ENCODE data around the gene FAF2.
A peak's percentile ranks its signal among the peaks of the same experiment; 100 is the strongest.

FAF2 gene

DNA sequence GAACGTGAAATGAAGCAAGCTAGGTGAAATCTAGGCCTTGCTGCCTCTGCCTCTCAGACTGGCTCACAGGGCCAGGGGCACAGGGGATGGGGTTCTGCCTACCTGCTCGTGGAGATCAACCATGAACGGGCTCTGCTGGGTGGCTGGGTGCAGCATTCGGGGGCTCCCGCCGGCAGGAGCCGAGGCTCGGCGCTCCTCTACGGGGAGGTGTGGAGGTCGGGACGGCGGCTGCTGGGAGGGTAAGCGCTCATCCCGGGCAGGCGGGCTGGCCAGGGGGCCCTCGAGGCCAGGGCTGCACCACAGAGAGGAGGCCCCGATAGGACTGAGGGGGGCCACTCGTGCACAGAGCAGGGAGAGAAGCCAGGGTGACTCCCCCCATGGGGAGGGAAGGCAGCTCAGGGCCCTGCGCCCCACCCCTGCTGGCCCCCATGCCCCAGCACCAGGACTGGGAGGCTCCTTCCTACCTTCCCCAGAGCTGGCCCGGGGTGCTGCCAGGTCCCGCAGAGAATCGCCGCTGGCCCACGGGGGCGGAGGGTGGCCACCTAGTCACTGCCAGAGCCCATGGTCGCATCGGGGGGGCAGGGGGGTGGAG, 83.8 kb downstream of the FAF2 start:
- no peak for DNase-seq (ENCODE audit: low read depth)

DNA sequence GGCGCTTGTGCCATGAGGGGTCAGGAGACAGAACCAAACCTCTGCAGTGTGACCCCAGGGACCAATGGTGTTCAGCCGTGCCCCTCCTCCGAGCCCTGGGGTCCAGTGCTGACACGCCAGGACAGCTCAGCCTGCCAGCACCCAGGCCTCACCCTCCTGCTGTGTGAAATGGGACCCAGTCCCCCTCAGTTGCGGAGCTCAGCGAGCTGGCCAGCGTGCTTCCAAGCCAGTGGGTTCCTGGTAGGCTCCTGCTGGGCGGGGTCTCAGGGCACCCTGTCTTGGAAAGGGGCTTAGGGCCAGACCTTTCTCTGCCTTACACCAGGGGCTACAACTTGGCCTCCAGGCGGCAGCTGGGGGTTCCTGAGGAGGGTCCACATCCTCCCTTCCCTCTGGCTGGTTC, 84.6 kb downstream of the FAF2 start:
- no peak for DNase-seq (ENCODE audit: low read depth)

DNA sequence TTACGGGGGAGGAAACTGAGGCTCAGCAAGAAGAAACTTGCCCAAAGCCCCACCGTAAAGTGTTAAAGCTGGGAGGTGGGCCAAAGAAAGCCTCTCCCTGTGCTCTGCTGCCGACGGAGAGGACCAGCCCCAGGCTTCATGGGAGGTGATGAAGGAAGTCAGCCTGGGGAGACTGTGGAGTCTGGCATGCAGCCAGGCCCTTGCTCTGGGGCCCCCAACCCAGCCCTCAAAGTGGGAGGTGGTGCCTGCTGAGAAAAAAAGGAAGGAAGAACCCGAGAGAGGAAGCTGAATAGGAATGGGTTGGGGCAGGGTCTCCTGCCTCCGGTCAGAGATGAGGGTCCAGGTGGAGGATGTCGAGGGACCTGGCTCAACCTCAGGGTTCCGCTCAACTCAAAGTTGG, 85.2 kb downstream of the FAF2 start:
- DNase-seq (ENCODE audit: low read depth), result no peak

DNA sequence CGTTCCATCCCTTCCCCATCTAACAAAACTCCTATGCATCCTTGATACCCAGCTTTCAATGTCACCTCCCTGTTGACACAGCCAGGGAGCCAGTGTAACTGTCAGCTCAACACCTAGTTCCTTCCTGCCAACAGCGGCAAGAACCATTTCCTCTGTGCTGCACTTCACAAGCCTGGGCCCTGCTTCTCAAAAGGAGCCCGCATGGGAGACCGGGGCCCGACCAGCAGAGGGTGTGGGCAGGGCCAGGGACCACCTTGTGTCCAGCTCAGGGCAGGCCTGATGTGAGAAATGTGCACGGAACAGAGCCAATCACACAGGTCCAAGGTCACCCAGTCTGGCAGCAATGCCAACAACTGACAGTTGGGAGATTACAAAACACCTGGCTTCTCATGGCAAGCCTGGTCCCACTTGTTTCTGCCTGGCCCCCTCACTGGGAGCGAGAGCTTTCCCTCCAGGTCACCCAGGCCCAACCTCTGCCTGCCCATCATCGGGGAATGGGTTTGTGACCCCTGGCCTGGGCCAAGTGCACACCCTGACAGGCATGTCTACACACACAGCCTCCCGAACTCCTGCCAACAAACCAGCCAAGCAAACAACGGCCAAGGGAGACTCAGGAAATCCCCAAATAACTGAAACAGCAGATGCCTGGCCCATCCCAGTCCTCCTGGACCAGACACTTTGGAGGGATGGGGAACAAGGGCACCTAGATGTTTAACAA, 85.9 kb downstream of the FAF2 start:
- DNase-seq (ENCODE audit: low read depth), result no peak

DNA sequence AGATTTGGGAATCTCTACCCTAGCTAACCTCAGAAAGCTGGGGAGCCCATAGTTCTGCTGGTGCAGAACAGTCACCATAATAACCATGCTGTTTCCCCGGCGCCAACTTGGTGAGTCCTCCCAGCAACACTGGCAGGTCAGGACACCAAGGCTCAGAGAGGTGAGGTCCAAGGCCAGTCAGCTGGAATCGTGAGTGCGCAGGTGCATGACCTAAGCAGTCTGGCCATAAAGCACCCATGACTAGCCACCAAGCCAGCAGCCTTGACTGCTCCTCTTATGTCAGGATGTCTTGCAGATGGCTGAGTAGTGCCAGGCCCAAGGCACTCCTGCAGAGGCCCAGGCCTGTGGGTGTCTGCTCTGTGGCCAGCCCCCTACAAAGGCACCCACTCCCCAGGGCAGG, 86.5 kb downstream of the FAF2 start:
- DNase-seq (ENCODE audit: low read depth), result no peak

DNA sequence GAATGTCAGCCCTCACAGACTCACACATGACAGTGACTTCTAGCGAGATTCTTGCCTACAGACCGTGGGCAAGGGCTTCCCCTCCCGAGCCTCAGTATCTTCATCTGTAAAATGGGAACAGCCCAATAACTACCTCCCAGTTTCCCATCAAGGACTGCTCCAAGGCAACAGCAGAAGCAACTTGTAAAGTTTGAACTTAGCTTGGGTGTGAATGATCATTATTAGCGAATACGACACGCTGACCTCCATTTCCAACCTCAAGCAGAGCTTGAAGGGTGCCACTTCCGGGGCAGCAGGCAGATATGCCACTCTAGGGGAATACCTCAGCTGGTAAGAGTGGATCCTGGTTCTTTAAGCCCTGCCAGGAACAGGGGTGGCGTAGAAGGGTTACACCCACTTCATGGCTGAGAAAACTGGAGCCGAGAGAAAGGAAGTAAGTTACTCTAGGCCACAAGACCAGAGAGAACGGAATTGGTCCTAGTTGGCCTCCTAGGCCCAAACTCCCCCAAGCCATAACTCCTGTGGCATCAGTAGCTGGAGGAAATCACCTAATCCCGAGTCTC, 87.0 kb downstream of the FAF2 start:
- no peak for DNase-seq (ENCODE audit: low read depth)

DNA sequence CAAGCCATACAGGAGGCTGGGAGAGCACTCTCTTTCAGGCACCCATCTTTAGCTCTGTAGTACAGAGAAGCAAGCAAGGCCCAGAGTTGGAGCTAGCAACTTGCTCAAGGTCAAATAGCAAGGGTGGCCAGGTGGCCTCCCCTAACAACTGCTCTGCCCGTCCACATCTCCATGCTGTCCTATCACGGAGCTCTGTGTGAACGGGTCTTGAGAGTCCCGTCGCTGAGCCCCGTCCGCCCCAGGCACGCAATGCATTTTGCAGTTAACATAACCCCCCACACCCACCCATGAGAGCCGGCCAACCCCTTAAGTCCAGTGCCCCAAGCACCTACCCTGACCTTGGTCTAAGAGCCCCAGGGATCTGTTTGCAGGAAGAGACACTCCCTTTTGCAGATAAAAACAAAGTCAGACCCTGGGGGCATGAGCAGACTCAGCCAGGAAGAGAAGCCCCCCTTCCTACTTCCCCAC, 87.5 kb downstream of the FAF2 start:
- DNase-seq (ENCODE audit: low read depth), result no peak

DNA sequence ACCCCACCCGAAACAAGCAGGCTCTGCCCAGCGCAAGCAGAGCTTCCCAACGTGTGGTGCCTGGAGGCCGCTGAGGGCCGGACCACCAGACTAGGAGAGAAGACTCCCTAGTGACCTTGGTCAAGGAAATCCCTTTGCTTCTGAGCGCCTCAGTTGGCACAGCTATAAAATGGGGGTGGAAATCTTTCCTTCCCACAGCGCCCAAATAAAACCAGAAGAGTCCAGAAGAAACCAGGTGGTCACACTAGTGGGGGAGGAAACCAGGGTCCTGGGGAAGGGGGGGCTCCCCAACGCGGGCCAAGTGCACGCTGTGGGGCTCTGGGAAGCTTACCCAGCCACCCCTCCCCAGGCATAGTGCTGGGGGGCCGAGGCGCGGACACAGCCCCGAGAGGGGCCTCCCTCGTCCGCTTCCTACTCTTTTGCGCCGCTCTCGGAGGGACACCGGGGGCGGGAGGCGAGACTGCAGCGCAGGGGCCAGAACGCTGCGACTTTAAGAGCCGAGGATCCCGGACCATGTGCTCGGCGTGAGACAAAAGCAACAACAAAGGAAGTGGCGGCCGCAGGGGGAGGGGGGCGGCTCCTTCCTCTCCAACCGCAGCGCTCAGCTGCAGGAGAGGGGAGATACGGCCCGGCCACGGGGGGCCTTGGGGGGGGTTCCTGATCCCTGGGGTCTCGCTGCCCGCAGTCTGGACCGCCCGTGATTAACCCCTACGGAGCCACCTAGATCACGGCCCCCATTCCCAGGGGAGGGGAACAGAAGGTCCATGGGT, 88.1 kb downstream of the FAF2 start:
- peak; percentile 84 for DNase-seq (ENCODE audit: low read depth)

DNA sequence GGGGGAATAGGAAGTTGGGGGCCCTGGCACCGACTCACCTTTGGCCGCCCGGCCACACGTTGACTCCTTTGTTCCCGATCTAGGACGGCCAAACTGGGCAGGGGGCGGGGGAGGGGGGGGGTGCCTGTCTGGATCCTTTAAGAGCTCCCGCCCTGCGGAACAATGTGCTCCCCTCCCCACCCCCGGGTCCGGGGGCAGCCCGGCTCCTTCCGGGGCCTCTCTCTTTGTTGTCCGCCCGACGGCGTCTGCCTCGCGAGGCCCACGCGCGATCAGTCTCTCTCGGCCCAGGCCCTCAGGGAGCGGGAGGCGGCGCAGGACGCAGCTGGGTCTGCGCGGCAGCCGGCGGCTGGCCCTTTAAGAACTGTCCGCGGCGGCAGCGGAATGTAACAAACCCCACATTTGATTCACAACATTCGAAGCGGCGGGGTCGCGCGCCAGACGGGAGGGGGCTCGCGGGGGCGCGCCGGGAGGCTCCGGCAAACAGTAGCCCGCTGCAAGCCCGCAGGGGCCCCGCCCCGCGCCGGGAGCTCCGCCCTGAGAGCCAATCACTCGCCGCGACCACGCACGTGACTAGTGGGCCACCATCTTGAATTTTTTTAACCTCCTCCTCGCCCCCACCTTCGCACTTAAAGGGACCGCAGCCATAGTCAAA, 88.8 kb downstream of the FAF2 start, which contains the start of gene RNF44:
Gene RNF44 (minus strand): TSS at position 501 of the 652 bp plus-strand sequence. CDS start 4,930 bp downstream, outside the sequence.
- peak; percentile 97 for DNase-seq (ENCODE audit: low read depth)

DNA sequence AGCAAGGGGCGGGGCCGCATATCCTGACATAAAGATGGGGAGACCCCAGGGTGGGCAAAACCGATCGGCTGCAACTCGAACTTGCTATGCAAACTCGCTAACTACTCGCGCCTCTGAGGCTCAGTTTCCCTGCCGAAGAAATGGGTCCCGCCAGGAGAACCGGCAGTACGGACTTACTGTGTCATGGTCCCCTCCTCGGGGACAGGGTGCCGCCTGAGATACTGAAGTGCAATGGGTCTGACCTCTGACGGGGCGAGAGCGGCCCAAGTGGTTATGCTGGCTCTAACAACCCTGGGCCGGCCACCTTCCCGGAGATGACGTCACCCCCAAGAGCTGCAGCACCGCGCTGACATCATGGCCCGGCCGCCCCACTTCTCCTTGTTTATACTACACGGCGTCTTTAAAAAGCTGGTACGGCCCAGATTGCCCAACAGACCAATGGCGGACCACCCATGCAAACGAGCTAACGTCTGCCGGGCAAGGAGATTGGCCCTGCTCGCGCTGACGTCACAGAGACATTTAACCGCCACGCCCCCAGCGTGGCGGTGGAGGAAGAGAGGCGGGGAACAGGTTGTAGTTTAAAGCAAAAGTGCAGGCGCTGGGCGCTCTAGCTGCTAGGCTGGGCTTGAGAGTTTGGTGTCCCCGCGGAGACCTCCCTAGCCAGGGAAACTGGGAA, 89.5 kb downstream of the FAF2 start:
- peak; percentile 94 for DNase-seq (ENCODE audit: low read depth)

DNA sequence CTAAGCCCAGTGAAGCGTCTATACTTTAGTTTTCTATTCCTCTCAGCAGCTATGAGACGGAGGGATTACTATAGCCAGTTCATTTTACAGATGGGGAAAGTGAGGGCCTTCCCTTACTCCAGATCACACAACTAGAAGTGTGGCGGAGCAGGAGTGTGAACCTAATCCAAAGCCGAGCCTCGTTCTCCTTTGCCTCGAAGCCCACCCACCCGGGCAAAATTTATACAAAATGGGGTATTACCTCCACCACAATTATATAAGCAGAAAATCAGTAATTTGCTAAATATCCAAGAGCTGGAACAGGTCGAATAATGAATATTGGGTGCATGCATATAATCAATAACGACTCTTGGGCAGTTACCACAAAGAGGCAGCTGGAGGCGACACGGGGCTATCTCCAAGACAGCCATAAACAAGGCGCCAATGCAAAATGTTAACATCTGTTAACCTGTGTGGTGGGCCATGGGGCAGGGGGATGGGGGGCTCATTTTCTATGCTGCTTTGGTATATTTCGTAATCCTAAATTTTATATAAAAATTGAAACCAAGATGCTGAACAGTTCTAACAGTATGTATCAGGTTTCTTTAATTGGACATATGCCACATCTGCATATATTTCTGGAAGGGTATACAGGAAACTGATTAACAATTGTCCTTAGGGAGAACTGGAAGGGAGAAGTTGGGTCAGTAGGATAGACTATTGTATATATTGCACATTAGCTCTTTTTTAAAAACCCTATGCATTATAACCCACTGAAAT, 90.2 kb downstream of the FAF2 start:
- DNase-seq (ENCODE audit: low read depth), result no peak

DNA sequence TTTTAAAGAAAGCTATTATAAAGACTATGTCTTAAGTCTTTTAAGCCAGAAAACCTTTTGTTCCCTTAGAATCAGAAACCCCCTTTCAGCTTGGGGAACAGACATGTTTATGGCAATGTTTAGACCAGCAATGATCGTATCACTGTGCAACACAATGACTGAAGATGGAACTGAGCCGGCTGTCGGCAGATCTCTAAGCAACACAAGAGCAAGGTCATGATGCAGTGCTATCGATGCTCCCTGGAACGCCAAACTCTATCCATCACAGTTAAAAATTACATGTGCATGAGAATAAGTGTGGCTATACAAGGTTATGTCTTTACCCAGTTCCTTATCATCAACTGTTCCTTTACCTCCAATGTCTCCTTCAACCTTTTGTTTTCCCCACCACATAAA, 90.8 kb downstream of the FAF2 start:
- no peak for DNase-seq (ENCODE audit: low read depth)

DNA sequence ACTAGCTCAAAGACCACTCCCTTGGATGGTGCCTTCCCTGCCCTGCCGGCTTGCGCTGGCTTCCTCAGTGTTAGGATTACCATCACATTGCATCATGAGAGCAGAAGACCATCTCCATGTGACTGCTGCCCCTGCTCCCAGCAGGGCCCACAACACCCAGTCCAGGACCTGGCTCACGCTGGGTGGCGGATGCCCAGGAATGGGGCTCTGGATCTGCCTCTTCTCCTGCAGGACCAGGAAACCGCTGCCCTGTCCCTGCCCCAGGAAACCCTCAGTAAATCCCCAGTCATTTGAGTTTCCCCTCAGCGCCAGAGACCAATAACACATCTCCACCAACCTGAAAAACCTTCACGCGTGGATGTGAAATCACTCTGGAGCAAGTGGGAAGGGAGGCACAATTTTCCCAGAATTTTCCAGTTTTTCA, 92.3 kb downstream of the FAF2 start:
- DNase-seq (ENCODE audit: low read depth), result no peak

DNA sequence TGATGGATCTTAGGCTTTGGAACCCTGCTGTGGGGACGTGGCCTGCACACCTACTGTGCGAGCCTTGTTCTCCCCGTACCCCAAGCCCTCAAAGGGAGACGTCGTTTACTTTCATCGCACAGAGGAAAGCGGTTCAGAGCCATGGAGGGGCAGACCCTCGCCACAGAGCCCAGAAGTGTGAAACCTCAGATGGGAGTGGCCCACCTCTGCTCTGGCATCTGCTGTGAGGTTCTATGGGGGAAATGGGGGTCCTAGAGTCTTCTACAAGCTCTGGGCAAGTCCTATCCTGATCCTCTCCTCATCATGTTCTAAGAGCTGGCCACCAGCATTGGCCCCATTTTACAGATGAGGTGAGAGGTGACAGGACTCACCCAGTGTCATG, 92.8 kb downstream of the FAF2 start:
- no peak for DNase-seq (ENCODE audit: low read depth)

DNA sequence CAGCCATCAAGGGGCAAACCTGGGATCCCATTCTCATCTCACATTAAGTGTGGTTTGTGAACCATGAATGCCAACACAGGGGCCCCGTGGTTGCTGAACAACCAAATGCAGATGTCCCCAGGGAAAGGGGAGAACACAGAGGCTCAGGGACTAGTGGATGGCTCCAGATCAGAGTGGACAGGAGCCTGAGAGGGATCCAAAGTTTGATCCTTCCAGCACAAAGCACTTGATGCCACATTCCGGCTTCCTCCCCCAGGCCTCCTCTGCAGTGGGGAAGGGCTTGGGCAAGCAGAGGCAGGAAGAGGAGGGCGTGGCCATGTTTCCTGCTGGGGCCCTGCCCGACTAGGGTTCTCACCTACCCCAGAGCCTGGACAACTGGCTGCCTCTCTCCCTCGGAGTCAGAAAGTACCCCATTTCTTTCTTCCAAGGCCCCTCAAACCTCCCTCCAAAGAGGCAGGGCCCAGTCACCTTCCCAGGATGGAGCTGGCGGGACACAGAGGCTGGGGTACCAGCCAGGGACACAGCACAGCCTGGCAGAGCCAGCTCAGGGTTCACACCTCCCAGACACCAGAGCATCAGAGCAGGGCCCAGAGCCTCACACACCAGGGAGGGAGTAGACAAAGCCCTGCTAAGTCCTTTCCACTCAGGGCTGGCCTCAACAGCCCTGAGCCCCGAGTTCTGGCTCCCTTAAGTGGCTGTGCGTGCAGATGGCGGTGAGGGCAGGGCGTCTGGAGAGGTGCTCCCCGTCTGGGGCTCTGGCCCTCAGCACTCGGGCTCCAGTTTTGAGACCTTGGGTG, 93.4 kb downstream of the FAF2 start:
- no peak for DNase-seq (ENCODE audit: low read depth)

DNA sequence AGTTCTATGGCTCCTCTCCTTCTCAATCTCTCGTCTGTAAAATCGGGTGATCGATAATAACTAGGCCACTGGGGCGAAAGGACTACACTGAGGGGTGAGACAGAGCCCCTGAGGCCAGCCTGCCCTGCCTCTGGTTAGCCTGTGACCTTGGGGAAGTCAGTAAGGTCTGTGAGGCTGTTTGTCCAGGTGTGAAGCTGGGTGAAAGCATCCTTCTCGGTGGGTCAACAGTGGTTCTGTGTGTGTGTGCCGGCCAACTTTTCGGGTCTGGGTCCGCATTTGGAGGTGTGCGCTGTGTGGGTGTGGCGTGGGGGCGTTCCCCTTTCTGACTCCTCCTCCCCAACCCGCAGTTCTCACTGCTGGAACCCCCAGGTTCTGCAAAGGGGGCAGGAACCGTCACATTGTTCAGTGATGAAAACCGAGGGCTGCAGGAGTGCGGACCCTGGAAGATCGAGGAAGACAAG, 94.0 kb downstream of the FAF2 start:
- no peak for DNase-seq (ENCODE audit: low read depth)

DNA sequence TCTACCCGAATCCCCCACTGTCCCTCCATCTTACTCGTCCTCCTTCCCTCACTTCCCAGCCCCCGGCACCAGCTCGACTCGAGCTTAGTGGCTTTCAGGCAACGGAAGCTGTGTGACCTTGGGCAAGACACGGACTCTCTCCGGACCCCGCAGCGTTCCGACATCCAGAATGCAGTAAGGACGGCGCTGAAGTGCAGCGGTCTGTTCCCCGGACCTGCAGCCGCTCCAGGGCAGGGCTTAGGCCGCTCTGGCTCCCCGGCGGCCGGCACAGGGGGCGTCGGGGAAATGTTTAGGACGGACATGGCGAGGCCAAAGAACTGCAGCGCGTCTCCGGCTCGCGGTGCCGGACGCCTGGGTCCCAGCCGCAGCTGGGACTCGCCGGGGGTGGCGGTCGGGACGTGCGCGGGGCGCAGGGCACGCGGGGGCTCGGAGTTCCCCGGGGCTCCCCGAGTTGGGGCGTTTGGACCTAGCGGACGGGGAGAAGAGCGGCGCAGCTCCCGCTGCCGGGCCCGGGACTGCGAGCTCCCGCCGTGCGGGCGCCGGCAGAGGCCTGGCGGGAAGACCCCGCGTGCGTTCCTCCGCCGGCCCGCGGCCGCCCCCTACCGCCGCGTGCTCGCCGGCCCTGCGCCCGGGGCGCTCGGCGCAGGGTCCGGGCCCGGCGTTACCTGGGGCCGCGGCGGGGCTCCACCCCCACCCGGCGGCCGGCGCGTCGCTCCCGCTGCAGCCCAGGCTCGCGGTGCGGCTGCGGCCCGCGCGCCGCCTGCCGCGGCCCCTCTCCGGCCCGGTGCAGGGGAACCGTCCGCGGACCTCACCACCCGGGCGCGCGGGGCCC, 94.6 kb downstream of the FAF2 start:
- DNase-seq (ENCODE audit: low read depth), result no peak

DNA sequence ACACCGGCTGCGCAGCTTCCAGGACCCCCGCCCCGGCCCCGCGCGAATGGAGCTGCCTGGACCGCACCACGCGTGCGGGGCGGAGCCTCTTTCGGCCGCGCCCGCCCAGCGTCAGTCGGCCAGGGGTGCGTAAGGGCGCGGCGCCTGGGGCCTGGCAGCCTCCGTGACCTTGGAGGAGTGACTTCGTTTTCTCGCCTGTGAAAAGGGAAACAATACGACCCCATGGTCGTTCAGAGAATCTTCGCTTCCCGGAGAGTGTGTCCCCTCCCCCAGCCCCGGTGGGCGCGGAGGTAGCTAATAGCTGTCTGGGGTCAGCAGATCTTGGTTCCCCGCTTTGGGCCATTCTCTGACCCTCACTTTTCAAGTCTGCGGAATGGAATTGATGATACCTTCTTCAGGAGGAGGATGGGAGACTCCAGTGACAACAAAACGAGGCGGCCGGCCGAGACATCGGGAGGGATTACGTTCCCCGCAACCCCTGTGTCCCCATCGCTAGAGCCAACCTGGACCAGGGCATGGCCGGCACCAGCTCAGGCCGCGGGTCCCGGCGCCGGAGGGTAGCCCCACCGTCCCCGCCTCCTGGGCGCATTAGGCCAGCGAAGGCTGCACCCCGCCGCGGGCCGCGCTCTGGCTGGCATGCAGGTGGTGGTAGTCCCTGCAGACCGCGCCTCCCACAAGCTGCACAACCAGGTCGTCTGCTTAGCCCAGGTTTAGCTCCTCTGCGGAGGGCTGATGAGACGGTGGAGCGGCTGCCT, 95.4 kb downstream of the FAF2 start:
- peak; percentile 49 for DNase-seq (ENCODE audit: low read depth)
